GM21360 (cell line): ENCODE measurements around the gene RIOK2.
A peak's percentile ranks its signal among the peaks of the same experiment; 100 is the strongest.
"Not testable (repeated sequence)": the region's sequence is repeated elsewhere in the genome, so short reads cannot be mapped to it uniquely, and the experiment has no call there.

Experiments used
- ATAC-seq: cut with Tn5 transposase; IDR thresholded peaks from one replicate; pipeline ENCODE4 v1.9.1; 2021; ENCODE audit warnings: mild to moderate bottlenecking, moderate library complexity; ENCODE audit not compliant: unreplicated experiment

The RIOK2 gene

DNA sequence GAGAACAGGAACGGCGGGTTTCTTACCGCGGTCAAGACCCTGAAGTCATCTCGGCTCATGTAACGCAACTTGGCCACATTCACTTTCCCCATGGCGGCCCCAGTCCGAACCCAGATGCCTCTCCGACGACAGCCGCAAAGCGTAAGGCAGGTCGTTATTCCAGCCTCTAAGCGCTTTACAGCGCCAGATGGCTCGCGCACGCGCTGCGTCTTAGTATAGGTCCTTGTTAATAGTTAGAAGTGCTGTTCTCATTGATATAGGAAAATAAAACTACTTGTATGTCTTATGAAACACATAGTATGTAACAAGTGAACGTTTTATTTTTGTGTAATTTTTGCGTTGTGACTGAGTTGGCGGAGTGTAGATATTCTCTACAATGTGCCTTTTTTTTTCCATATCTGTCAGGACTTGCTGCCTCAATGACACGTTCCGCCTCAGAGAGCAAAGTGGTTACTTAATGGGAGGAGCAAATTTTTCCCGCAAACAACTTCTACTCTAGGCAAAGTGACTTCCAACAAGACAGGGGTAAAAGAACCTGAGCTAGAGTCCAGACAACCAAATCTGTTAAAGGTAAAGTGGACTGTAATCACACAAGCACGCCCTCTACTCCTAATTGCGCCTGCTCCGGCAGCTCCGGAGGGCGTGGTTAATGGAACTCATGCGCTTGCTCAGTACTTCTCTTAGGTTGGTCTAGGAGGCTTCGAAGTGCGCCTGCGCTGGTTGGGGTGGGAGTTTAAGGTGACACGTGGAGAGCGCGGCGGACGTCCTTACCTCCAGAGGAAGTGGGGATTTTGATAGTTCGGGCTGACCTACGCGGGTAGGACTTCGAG lies at the start of gene RIOK2:
RIOK2 (minus strand) TSS at position 148 of the 830 bp plus-strand sequence; CDS start at position 92, 56 bp downstream.
- peak; percentile 87 for ATAC-seq

DNA sequence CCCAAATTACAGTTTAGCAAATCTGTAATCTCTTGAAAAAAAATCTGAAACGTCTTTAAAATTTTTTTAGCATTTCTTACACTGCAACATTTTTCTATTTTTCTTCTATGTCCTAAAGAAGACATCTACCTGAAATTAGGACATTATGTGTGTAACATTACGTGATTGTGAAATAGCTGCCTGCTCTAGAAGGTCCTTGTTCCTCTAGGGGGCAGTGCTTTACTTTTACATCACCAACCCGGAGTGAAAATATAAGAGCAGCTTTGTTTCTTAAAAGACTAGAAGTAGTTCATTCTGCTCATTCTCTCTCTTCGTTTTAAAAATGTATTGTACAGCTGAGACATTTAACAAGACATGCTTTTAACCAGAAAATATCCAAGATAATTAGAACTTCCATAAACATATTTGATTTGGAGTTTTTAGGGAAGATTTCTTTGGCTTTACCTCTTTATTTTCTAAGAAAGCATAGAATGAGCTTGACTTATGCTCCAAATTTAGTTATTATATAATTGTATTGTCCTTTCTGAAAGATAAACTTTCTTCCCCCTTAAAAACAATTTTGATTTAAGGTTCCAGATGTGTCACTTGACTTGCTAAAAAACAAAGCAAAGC lies 48.1 kb upstream of the RIOK2 start:
- ATAC-seq, result peak; percentile 95

DNA sequence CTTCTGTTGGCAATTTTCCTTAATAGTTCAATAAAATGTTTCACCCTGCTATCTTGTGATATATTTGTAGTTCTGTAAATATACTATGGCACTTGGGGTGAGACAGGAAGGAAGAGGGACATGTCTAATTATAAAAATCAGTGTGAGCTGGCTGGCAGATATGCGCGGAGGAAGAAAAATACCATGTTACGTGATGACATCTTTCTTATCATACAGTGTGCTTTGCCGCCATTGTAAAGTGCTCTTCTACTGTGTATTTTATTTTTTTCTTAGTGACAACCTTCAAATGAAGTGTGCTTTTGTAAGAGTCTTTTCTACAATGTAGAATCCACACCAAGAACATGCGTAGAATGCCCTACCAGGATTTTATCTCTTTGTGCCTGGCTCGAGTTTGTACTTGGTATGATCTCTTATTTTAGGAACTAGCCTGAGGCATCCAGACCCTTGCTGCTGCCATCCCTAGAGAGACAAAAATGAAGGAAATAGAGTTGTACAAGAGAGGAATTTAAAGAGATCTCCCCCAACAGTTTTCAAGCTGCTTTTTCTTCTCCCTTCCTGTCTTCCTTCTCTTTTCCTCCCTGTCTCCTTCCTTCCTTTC lies 46.7 kb upstream of the RIOK2 start:
- ATAC-seq, result no peak

DNA sequence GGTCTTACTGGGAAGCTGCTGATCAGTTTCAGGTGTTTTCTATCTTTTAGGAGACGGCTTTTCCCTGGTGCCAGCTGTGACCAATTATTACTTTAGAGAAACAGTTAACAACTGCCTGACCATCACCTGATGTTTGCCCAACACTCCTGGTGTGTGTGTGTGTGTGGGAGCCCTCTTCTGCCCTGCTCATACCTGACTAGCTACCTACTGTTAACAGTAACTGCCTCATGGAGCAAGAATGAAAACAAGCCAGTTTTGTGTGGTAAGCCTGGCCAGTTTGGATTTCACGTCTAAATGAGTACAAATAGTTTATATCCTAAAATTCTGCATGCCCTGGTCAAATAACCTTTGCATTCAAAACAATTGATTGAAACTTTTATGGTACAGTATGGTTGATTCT lies 46.1 kb upstream of the RIOK2 start:
- ATAC-seq, result no peak

DNA sequence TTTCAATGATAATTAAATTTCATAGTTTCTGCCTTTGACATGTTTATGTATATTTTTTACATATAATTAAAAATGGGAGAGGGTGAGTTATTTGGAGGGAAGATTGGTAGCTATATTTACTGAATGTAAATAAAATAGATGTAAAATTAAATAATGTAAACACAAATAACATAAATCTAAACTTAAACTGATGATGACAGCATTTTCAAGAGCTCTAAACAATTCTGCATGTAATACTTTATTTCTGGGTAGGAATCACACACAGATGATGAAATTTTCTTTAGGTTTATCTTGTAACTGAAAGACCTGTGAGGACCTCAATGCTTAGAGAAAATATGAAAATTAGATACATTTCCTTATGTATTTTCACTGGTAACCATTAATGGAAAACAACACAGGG lies 42.2 kb upstream of the RIOK2 start:
- no peak for ATAC-seq

DNA sequence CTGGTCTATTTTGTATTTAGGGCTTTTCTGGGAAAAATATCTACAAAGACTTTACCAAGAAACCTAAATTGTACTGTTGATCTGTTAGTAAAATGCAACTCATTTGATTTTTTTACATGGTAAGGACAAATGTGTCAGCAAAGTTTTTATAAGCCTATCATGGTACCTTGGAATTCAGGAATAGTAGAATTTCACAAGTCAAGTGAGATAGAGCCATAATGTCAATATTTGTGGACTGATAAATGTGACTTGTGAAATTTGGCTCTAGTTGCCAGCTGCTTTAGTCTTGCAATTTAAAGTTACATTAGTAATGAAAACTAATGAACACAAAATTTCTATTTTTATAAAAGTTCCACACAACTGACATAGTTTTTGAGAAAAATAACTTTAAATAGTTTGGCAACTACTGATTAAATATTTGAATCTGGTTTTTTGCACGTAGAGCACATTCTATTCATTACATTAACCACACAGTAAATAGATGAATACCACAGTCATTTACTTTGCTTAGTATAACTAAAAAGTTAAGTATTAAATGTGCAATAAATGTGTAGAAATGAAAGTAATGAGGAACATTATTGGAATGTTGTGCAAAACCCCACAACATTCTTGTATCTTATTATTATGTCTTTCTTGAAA lies 41.2 kb upstream of the RIOK2 start:
- ATAC-seq, result no peak

DNA sequence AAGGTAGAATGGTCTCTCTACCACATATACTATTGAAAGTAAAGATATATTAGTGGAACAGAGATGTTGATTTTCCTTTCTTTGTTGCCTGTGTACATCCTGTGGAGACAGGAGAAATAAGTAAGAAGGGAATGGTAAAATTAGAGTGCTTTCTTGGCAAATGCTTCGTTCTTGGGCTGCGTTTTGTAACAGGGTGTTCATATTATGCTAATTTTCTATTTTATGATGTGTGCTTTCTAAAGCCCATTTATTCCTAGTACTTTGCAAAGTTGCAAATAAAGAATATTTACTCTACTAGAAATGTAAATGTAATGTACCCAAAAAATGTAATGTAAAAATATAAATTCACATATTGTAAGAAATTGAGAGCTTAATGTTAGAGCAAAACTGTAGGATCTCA lies 40.5 kb upstream of the RIOK2 start:
- no peak for ATAC-seq

DNA sequence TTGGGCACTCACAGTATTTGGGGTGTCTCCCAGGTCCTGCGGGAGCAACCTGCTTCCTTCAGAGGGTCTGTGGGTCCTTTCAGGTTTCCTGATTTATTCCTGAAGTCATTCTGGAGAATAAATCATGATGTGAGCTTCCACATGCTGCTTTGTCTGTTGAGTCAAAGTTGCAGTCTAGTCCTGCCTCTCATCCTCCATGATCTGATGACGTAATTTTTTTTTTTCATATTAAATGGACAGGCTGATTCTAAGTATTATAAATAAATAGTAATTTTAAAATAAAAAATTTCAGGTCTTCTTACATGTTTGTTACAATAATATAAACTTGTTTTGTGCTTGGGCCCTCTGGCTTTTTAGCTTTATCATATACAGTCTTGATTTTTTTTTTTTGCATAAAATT lies 26.3 kb upstream of the RIOK2 start:
- ATAC-seq, result no peak

DNA sequence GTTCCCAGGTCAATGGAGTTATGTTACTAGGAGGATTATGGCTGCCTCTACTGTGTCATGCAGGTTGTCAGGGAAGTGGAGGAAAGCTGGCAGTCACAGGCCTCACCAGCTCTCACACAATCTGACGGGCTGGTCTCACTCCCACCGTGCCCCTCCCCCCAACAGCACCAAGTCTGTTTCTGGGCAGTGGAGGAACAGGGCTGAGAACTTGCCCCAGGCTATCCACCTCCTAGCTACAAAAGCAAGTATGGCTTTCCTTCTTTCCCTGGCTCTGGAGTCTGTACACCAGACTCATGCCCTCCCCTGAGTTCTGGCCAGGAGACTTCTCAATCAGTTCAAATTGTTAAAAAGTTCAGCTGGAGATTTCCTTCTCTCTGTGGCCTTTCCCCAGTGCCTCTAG lies 25.7 kb upstream of the RIOK2 start:
- no peak for ATAC-seq

DNA sequence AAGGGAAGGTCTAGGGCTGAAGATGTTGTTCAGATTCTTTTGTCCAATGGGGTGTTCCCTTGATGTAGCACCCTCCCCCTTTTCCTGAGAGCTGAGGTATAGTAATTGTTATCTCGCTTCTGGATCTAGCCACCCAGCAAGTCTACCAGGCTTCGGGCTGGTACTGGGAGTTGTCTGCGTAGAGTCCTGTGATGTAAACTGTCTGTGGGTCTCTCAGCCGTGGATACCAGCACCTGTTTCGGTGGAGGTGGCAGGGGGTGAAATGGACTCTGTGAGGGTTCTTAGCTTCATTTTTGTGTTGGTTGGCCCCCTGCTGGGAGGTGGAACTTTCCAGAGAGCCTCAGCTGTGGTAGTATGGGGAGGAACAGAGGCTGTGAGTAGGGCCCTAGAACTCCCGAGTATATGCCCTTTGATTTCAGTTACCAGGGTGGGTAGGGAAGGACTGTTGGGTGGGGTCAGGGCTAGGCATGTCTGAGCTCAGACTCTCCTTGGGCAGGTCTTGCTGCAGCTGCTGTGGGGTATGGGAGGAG lies 25.2 kb upstream of the RIOK2 start:
- no peak for ATAC-seq

DNA sequence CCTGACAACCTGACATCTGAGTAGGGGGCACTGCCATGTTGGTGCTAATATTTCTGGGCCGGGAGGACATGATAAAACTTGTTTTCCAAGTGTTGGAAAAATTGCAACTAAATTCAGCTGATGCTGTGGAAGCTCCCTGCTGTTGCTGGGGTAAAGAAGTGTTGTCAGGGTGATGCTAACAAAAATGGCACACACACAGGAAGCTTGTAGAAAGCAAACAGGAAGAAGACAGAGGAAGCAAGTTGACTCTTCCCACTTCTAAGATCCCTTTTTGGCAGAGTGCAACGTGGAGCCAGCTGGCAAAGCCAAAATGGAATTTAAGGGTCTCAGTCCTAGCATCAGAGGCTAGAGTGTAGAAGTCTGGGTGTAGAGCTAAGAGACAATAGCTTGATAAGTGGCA lies 11.3 kb upstream of the RIOK2 start:
- ATAC-seq, result no peak

DNA sequence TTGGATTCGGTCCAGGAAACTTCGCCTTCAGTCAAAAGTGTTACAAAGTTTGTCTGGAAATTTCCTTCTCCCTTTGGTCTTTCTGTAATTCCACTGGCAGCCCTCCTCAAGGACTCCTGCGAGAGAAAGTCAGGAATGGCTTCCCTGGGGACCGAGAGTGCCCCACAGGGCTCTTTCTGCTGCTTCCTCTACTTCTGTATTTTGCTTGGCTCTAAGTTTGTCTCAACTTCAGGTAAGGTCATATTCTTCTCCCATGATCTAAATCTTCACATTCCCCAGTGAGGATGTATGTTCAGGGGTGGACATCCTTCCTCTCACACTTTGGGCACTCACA lies 10.3 kb upstream of the RIOK2 start:
- no peak for ATAC-seq

DNA sequence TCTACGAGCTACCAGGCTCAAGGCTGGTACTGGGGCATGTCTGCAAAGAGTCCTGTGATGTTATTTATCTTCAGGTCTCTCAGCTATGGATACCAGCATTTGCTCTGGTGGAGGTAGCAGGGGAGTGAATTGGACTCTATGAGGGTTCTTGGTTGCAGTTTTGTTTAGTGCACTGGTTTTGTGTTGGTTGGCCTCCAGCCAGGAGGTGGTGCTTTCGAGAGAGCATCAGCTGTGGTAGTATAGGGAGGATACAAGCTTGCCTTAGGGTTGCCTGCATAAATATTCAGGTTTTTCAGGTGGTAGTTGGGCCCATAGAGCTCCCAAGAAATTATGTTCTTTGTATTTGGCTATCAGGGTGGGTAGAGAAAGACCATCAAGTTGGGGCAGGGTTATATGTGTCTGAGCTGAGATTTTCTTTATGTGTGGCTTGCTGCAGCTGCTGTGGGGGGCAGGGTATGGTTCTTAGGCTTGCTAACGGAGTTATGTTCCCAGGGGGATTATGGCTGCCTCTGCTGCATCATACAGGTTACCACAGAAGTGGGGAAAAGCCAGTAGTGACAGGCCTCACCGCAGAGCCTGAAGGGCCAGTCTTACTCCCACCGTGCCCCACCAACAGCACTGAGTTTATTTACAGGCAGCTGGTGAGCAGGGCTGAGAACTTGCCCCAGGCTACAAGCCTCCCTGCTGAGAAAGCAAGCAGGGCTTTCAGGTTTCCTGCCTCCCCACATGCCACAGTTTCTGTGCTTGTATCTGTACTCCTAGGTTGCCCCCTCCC lies 9.7 kb upstream of the RIOK2 start:
- ATAC-seq, result no peak

DNA sequence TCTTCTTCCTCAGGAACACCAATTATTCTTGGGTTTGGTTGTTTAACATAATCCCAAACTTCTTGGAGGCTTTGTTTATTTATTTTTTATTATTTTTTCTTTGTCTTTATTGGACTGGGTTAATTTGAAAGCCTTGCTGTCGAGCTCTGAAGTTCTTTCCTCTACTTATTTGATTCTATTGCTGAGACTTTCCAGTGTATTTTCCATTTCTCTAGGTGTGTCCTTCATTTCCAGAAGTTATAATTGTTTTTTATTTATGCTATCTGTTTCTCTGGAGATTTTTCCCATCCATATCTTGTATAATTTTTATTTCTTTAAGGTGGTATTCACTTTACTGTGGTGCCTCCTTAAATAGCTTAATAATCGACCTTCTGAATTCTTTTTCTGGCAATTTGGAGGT lies 8.8 kb upstream of the RIOK2 start:
- ATAC-seq, result no peak

DNA sequence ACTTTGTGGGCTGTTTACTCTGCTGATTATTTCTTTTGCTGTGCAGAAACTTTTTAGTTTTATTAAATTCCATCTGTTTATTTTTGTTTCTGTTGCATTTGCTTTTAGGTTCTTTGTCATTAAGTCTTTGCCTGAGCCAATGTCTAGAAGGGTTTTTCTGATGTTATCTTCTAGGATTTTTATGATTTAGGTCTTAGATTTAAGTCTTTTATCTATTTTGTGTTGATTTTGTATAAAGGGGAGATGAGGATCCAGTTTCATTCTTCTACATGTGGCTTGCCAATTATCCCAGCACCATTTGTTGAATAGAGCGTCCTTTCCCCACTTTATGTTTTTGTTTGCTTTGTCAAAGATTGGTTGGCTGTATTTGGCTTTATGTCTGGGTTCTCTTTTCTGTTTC lies 6.5 kb upstream of the RIOK2 start:
- not testable (repeated sequence) for ATAC-seq

DNA sequence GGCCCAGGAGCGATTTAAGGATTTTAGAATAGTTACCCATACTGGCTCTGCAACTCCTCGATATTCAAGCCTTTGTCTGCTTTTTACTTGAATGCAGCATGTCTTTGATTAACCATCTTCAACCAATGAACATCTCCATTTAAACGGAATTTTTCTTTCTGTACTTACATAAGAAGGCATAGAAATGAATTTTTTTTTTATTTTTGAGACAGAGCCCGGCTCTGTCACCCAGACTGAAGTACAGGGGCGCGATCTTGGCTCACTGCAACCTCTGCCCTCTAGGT lies 825 bp upstream of the RIOK2 start:
- ATAC-seq, result no peak

DNA sequence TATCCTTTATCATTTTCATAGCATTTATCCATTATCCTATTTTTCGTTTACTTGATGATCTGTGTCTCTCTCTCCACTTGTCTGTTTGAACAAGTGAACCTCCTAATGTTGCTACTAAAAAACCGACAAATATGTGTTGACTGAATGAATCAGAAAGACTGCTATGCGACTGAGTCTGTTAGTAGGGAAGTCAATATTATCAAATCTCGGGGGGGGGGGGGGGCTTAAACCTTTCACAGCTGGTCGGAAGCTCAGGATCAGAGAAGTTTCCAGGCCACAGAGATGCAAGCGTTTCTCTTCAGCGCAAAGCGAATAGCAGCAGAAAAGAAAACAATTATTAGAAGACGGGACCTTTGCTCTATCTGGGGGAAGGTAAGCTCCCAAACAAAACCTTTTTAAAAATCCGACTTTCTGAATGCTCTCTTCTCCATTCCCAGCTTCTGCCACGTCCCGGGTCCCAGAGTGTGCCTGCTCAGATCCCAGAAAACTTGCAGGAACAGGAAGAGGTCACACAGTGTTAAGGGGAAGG lies 412 bp downstream of the RIOK2 start:
- no peak for ATAC-seq

DNA sequence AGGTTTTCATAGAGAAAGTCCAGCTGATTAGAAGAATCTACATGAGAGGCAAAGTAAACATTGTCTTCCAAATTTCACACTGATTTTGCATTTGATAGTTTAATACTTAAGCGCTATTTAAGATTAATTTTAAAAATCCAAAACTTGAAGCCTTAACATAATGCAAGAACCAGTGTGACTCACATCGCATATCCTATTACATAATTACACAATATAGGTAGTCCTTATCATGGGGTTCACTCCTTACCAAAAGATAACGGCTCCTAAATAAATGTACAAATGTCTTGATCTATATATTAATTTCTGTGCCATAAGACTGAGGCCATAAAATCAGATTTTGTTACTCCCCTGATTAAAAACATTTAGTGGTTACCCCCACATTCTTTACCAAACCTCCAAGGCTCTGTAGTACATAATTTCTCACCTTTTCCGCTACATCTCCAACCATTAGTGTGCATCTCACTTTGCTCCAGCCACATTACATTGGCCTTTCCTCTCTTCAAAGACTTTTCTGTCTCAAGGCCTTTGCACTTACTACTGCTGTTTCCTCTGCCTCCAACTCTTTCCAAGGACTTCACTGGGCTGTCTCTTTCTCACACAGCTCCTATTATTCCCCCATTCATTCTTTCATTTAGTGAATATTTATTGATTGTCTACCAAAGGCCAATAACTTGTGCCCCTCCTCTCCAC lies 1.0 kb downstream of the RIOK2 start:
- ATAC-seq, result no peak

DNA sequence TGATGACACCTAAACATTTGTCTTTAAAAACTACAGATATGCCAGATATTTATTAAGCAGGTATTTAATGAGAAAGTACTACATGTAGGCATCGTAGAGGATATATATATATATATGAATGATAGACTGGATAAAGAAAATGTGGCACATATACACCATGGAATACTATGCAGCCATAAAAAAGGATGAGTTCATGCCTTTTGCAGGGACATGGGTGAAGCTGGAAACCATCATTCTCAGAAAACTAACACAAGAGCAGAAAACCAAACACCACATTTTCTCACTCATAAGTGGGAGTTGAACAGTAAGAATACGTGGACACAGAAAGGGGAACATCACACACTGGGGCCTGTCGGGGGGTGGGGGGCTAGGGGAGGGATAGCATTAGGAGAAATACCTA lies 3.6 kb downstream of the RIOK2 start:
- not testable (repeated sequence) for ATAC-seq

DNA sequence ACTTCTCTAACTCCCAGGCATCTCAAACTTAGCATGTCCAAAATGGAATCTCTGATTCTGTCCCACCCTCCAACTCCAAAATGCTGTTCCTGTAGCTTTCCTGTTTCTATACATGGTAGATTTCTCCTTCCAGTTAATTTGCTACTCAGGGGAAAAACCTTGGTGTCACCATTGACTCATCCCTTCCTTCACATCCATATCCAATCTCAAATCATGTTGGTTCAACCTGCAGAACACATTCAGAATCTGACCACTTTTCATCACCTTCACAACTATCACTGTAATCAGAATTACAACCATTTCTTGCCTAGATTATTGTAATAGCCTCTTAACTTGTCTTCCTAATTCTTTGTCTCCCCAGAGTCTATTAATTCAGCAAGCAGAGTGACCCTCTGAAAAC lies 10.8 kb downstream of the RIOK2 start:
- ATAC-seq, result no peak
